Epithelial cell of esophagus (primary cell): ENCODE measurements around the gene TNFAIP8L1.

Experiments
- DNase-seq: peaks from one replicate; pipeline ENCODE4 v3.0.0; 2010; ENCODE audit warnings: low read depth
- H3K4me3 ChIP-seq: 2 replicates; pipeline ENCODE4 v1.5.1; 2011; ENCODE audit warnings: mild to moderate bottlenecking, low read length, control low read depth
- CTCF ChIP-seq: IDR thresholded peaks from 2 replicates; pipeline ENCODE4 v1.5.1; 2011; ENCODE audit warnings: low read depth, mild to moderate bottlenecking, low read length, control low read depth, inconsistent platforms; ENCODE audit not compliant: insufficient read depth; ENCODE audit errors: missing control alignments

The TNFAIP8L1 gene

GRCh38 chr19:4650159-4650558 is 10.8 kb downstream of the TNFAIP8L1 start:
- no peak for TF ChIP-seq CTCF
- DNase-seq, result no peak
- no peak overlapping the region for H3K4me3 ChIP-seq

- no peak overlapping the region for H3K4me3 ChIP-seq
- no peak for TF ChIP-seq CTCF
These were observed 12.8 kb downstream of the TNFAIP8L1 start for GRCh38 chr19:4652075-4652474.

GRCh38 chr19:4653793-4654436 is 14.6 kb downstream of the TNFAIP8L1 start:
- DNase-seq, result no peak
- no peak overlapping the region for H3K4me3 ChIP-seq
- TF ChIP-seq CTCF, result no peak

More at GRCh38 chr19:4652075-4652474, 12.8 kb downstream of the TNFAIP8L1 start:
- DNase-seq, result no peak

- no peak overlapping the region for H3K4me3 ChIP-seq
- TF ChIP-seq CTCF, result no peak
- no peak for DNase-seq
These were observed 15.4 kb downstream of the TNFAIP8L1 start for GRCh38 chr19:4654437-4655361.

GRCh38 chr19:4656102-4656501 is 16.8 kb downstream of the TNFAIP8L1 start:
- no peak for TF ChIP-seq CTCF
- H3K4me3 ChIP-seq, result no peak overlapping the region
- DNase-seq, result no peak

GRCh38 chr19:4657262-4657661 is 17.9 kb downstream of the TNFAIP8L1 start:
- no peak for TF ChIP-seq CTCF
- H3K4me3 ChIP-seq, result no peak overlapping the region
- no peak for DNase-seq

GRCh38 chr19:4657835-4658234 is 18.5 kb downstream of the TNFAIP8L1 start:
- no peak overlapping the region for H3K4me3 ChIP-seq
- DNase-seq, result no peak
- no peak for TF ChIP-seq CTCF
